GM12878 (cell line): Measurements from ENCODE around the gene TMC5. TPM values are rescaled to one million over a fixed set of nuclear protein-coding genes. Genes with fewer than 3 reads are reported as not detected.

Source experiments
- ATAC-seq: fragments of 200-7000 bp; cut with Tn5 transposase; 3 replicates; pipeline ENCODE4 v1.9.1; 2020; ENCODE audit warnings: mild to moderate bottlenecking, moderate library complexity
- BruUV-seq: library from RNA; stranded (reverse); fragments of 400-500 nt; replicated peaks from 2 replicates; lab custom pipeline; 2021; lab: Mats Ljungman, UMichigan
- CTCF ChIA-PET: fragments of 300-600 bp; sonication (Branson Sonifier 250); formaldehyde crosslinking; extraction: SDS; loops from one replicate; lab custom pipeline; 2021; ENCODE audit warnings: inconsistent platforms; lab: Yijun Ruan, JAX
- POLR2A ChIA-PET: fragments of 350-600 bp; formaldehyde crosslinking; extraction: SDS; loops from one replicate; lab custom pipeline; 2021; ENCODE audit warnings: inconsistent platforms; lab: Charles Lee
- RAD21 ChIA-PET: fragments of 300-600 bp; sonication (Branson Sonifier 250); formaldehyde crosslinking; loops from one replicate; lab custom pipeline; 2023; ENCODE audit warnings: antibody characterized with exemption; ENCODE audit not compliant: unreplicated experiment; lab: Charles Lee
- SMC1A ChIA-PET: fragments of 300-600 bp; sonication (Branson Sonifier 250); formaldehyde crosslinking; loops from one replicate; lab custom pipeline; 2023; ENCODE audit not compliant: unreplicated experiment, uncharacterized antibody; lab: Charles Lee
- DNase-seq: peaks from one replicate; pipeline ENCODE4 v3.0.0-alpha.2; 2011; ENCODE audit warnings: low read depth, low spot score
- FAIRE-seq: peaks from 3 replicates; lab custom pipeline; 2011; peaks lifted over from hg19 to GRCh38; lab: Jason Lieb, UNC
- H2AFZ ChIP-seq: 2 replicates; pipeline ENCODE4 v1.6.0; 2011; ENCODE audit warnings: low read depth, low read length, control low read depth; ENCODE audit not compliant: control insufficient read depth
- H3K27ac ChIP-seq: 2 replicates; pipeline ENCODE4 v1.5.1; 2011; ENCODE audit warnings: control low read depth; ENCODE audit not compliant: control insufficient read depth, insufficient read depth
- H3K27me3 ChIP-seq, 2 experiments: replicated peaks in 1 of 2; 2 replicates each; pipeline versions ENCODE4 v1.6.0 to v1.6.1; 2011; ENCODE audit warnings: low read length in 1 of 2; ENCODE audit not compliant: control insufficient read depth in 2 of 2, insufficient read depth in 2 of 2
- H3K36me3 ChIP-seq, 2 experiments: 2 replicates each; pipeline ENCODE4 v1.5.1; 2011; ENCODE audit warnings: low read length in 1 of 2; ENCODE audit not compliant: control insufficient read depth in 2 of 2, insufficient read depth in 2 of 2
- H3K4me1 ChIP-seq: 2 replicates; pipeline ENCODE4 v1.6.1; 2011; ENCODE audit warnings: mild to moderate bottlenecking, low read length, moderate library complexity, mixed read lengths; ENCODE audit not compliant: control insufficient read depth, insufficient read depth
- H3K4me2 ChIP-seq: 2 replicates; pipeline ENCODE4 v1.6.0; 2011; ENCODE audit warnings: control low read depth; ENCODE audit not compliant: control insufficient read depth, insufficient read depth
- H3K4me3 ChIP-seq: fragments of 200-600 bp; sonication (generic); 2 replicates; pipeline ENCODE4 v1.5.1; 2016
- H3K79me2 ChIP-seq: 2 replicates; pipeline ENCODE4 v1.6.0; 2011; ENCODE audit warnings: low read length; ENCODE audit not compliant: control insufficient read depth, insufficient read depth
- H3K9ac ChIP-seq: 2 replicates; pipeline ENCODE4 v1.8.0; 2011; ENCODE audit warnings: low read length, control low read depth, mixed read lengths; ENCODE audit not compliant: control insufficient read depth, insufficient read depth
- H3K9me3 ChIP-seq: replicated peaks from 3 replicates; pipeline ENCODE4 v1.5.1; 2011; ENCODE audit warnings: mild to moderate bottlenecking, low read length; ENCODE audit not compliant: control insufficient read depth, insufficient read depth
- H4K20me1 ChIP-seq: 2 replicates; pipeline ENCODE4 v1.6.0; 2011; ENCODE audit not compliant: control insufficient read depth, insufficient read depth
- BACH1 ChIP-seq: fragments of 450-650 bp; IDR thresholded peaks from 2 replicates; pipeline ENCODE4 v1.6.1; 2017; ENCODE audit warnings: mild to moderate bottlenecking, borderline replicate concordance
- EGR1 ChIP-seq, 2 experiments: IDR thresholded peaks; 1 replicate in 1 of 2; 2 replicates in 1 of 2; pipeline ENCODE4 v1.6.1; 2011 to 2012; ENCODE audit warnings: low read depth in 2 of 2, low read length in 2 of 2, borderline replicate concordance in 1 of 2, mild to moderate bottlenecking in 1 of 2, moderate library complexity in 1 of 2
- ELK1 ChIP-seq: IDR thresholded peaks from 2 replicates; pipeline ENCODE4 v1.6.1; 2012; ENCODE audit warnings: low read depth, low read length, improper control_type of control experiment
- KDM1A ChIP-seq: fragments of 200-600 bp; sonication (generic); IDR thresholded peaks from 2 replicates; pipeline ENCODE4 v1.6.1; 2016; ENCODE audit warnings: borderline replicate concordance
- RAD21 ChIP-seq: IDR thresholded peaks from 2 replicates; pipeline ENCODE4 v1.6.1; 2011; ENCODE audit warnings: mild to moderate bottlenecking, low read depth, low read length, moderate library complexity; ENCODE audit not compliant: insufficient read depth
- RELA ChIP-seq: fragments of 450-650 bp; IDR thresholded peaks from 2 replicates; pipeline ENCODE4 v1.8.0; 2014; ENCODE audit warnings: borderline replicate concordance; ENCODE audit not compliant: partially characterized antibody
- REST ChIP-seq: IDR thresholded peaks from 2 replicates; pipeline ENCODE4 v1.6.1; 2012; ENCODE audit warnings: mild to moderate bottlenecking, low read depth, low read length
- TAF1 ChIP-seq: IDR thresholded peaks from 2 replicates; pipeline ENCODE4 v1.6.1; 2011; ENCODE audit warnings: mild to moderate bottlenecking, low read depth, low read length, borderline replicate concordance
- TCF12 ChIP-seq: IDR thresholded peaks from 2 replicates; pipeline ENCODE4 v1.6.1; 2011; ENCODE audit warnings: low read depth, mild to moderate bottlenecking, low read length
- TCF7 ChIP-seq: IDR thresholded peaks from 2 replicates; pipeline ENCODE4 v1.6.1; 2014; ENCODE audit warnings: antibody characterized with exemption, borderline replicate concordance
- ZBTB11 ChIP-seq: fragments of 450-650 bp; formaldehyde crosslinking; IDR thresholded peaks from 2 replicates; pipeline ENCODE4 v1.5.0; 2022; ENCODE audit warnings: mild to moderate bottlenecking, missing genetic modification characterization
- ZNF622 ChIP-seq: fragments of 450-650 bp; IDR thresholded peaks from 2 replicates; pipeline ENCODE4 v1.6.1; 2017; ENCODE audit warnings: mild to moderate bottlenecking, inconsistent platforms
- WGBS: methylation state at CpG from one replicate; pipeline ENCODE4 v1.1.6; 2016; ENCODE audit warnings: low lambda C conversion rate; ENCODE audit not compliant: insufficient replicate concordance, insufficient coverage; ENCODE audit errors: missing lambda C conversion rate; 5-methylcytosine and 5-hydroxymethylcytosine counted together
- in situ Hi-C: fragments of 300-500 bp; cut with MboI; formaldehyde crosslinking; loops from 9 replicates; pipeline ENCODE4 v1.14.3; 2018; ENCODE audit warnings: mixed read lengths
- intact Hi-C: fragments of 100-400 bp; cut with micrococcal nuclease; formaldehyde crosslinking; loops from one replicate; pipeline ENCODE4 v1.14.2; 2022; ENCODE audit not compliant: unreplicated experiment
- polyA plus RNA-seq, 11 experiments: library from polyadenylated mRNA; depleted of rRNA in 4 of 11; unstranded in 6 of 11; stranded (reverse) in 5 of 11; fragments of >200 nt; fragmentation: Nextera tagmentation in 4 of 11; fragmentation: Illumina TruSeq in 1 of 11; extraction: Ambion mirVana in 4 of 11; extraction: Trizol in 1 of 11; gene quantifications; 1 replicate in 1 of 11; 2 replicates in 10 of 11; pipeline versions ENCODE4 v1.2.1 to v1.2.3, GENCODE V29; 2011 to 2016; ENCODE audit warnings: inconsistent platforms in 2 of 11, missing spikeins in 2 of 11, low read depth in 1 of 11
- total RNA-seq, 4 experiments: library from RNA; depleted of rRNA in 3 of 4; stranded (reverse); fragments of >200 nt in 3 of 4; fragmentation: Illumina TruSeq in 1 of 4; extraction: Trizol in 1 of 4; gene quantifications; 2 replicates each; pipeline versions ENCODE4 v1.2.1 to v1.2.3, GENCODE V29; 2013 to 2021

TMC5 gene
- total and polyA plus RNA-seq, 10 of the 15 experiments (the other 5 are each of a cell fraction or from before 2014, with no cell fraction given), result 0.01 to 0.10 (median 0.07) TPM; not detected in 5

- TF ChIP-seq ELK1 (no peak), REST (no peak), EGR1 (IDR thresholded peaks at IDR 0.05; ENCODE audit: borderline replicate concordance in 1 of 2, low read depth in 2 of 2, low read length in 2 of 2) (no peak)
- TF ChIP-seq, all 136 proteins: peak for 32
These were observed 104.1 kb downstream of the TMC5 start, which contains the start of gene GDE1 (continued) for GRCh38 chr16:19521471-19522396.

- CTCF ChIA-PET, result no interaction called here
- ATAC-seq (no peak), FAIRE-seq (no peak), DNase-seq (no peak)
- Histone ChIP-seq H3K27ac (no peak overlapping the region), H3K9ac (peak overlapping the region; percentile 83; the same call in 1 of the 2 replicates), H3K27me3 (no peaks in the 10 kb centered on the region), H3K4me2 (peak overlapping the region; percentile 90), H4K20me1 (no peaks in the 10 kb centered on the region), H3K79me2 (peaks cover 67% of the 10 kb centered on the region), H3K4me1 (peaks cover 14% of the 10 kb centered on the region), H2AFZ (peak overlapping the region; percentile 87), H3K9me3 (no peaks in the 10 kb centered on the region), H3K36me3 (no peaks in the 10 kb centered on the region), H3K4me3 (peak overlapping the region; percentile 81; the same call in 1 of the 2 replicates)
- no TSS peak for BruUV-seq
- RAD21 ChIA-PET, result interaction anchor here (2.1 kb wide), 1 partner anchor 33 kb away, joined by 9 read pairs; the partner anchor contains the start of gene VPS35L
- in situ Hi-C loops (loop anchor here (10.0 kb wide), 1 partner anchor 728 kb away; the partner anchor contains the start of gene RPS15A), intact Hi-C loops (loop anchor here (5.0 kb wide), 1 partner anchor 455 kb away; the partner anchor contains the start of gene COQ7)
- POLR2A ChIA-PET, result no interaction called here
- WGBS, result 15% methylated on average over 5 of the region's 5 CpGs
- SMC1A ChIA-PET, result no interaction called here
- TF ChIP-seq RAD21, result no peak
- TF ChIP-seq BACH1, result no peak
- no peak for TF ChIP-seq TAF1
- no peak for TF ChIP-seq KDM1A
- no peak for TF ChIP-seq RELA
- TF ChIP-seq TCF12, result no peak
- TF ChIP-seq TCF7, result no peak
- TF ChIP-seq ZBTB11 (CRISPR knock-in tag), result no peak
- TF ChIP-seq ZNF622, result no peak
These were observed 104.7 kb downstream of the TMC5 start for GRCh38 chr16:19522397-19522732.
